Superior temporal gyrus (tissue), 1 donor: ENCODE data around the gene KCNJ5.

Experiments
- DNase-seq: peaks from one replicate; pipeline ENCODE4 v3.0.0-alpha.2; 2016; ENCODE audit errors: extremely low spot score

The KCNJ5 gene

DNA sequence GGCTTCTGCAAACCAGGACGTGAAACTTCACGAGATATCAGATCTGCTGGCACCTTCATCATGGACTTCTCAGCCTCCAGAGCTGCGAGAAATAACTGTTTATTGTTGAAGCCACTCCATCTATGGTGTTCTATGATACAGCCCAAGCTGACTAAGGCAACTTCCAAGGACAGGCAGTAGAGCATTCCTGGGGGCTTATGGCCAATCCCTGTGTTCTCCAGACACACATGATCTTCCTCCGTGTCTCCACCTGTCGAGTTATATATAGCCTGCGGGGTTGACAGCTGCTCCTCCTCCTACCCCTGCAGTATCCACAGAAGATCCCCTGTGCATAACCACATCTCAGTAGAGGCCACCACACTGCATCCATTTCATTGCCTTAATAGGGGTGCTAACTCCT, 40.5 kb downstream of the KCNJ5 start:
- no peak for DNase-seq

DNA sequence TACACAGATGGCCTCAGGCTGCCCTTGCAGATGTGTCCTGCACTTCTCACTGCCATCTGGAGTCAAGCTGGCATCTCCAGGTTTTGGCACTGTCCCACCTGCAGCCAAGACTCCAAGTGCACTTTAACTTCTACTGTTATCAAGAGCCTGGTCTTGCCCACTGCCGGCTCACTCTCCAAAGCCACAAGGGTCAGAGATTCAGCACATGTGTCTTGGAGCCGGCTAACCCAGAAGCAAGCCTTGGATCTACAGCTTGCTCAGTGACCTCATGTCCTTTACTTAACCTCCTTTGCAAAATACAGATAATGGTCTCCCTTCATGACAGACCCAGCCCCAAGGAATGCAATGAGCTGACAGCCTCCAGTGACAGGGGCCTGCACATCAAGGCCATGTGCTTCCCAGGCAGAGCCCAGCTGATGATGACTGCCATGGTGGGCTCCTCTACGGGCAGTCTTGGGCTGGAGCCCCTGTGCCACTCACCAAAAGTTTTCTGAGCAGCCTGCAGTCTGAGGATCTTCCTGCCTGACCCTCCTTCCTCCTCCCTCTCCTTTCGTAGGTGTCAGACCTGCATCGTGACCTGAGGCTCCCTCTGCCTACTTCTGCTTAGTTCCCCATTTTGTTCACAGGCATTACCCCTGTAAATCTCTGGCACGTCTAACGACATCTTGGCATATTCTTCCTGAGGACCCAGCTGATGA, 42.5 kb downstream of the KCNJ5 start:
- no peak for DNase-seq

DNA sequence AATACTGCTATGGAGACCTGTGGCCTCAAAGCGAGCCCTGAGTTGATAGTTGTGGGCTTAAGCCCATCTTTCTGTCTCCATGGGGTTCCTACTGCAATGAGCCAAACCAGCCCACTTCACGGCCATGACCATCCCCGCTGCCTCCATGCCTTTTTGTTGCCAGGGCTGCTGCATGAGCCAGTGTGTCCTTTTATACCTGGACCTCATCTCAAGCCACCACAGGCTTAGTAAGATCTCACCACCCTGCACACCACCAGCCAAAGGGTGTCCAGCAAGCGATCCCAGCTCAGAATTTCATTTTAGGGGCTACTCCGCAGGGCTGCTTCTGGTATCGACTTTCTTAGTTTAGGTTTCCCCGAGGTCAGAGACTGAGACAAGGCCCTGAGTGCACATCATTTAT, 43.2 kb downstream of the KCNJ5 start:
- no peak for DNase-seq

DNA sequence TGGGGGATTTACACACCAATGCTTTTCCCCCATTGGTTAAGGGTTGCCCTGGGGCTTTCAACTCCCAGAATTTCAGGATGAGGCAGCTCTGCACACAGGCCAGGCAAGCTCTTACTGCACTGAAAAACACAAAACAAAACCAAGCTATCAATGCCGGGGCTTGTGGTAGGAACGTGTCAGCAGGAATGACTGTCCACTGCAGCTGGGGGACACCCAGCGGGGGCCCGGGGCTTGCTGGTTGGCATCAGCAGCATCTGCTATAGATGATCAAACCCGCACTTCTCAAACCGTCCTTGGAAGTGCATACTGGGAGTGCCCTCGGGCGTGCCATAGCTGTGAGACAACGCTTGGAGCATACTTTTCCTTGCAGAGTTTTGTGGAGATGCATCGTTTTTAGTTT, 43.8 kb downstream of the KCNJ5 start:
- no peak for DNase-seq

DNA sequence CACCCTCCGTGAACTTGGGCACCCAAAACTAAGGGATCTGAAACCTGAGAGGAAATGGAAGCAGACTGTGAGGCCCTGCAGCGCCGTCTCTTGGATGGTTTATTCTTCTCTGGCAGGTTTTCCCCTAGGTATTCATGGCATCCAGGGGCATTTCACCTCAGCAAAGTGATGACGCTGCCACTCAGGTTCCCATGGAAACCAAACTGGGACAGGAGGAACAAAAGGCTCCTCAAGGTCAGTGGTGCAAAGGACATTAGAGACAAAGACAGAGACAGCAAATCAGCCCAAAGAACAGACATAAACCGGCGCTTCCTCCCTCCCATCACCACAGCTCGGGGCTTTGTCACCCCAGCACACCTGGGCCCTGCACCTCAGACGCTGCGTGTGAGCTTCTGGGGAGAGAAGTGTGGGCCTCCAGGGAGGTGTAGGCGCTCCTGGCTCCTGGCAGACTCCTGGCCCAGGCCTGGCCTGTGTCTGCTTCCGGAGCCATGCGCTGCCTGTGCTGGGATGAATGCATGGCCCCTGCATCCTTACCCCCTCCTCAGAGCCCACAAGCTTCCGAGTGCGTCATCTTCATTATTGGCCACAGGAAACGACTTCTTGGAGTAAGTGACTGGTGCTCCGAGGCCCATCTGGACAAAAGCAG, 45.6 kb downstream of the KCNJ5 start:
- DNase-seq = no peak

DNA sequence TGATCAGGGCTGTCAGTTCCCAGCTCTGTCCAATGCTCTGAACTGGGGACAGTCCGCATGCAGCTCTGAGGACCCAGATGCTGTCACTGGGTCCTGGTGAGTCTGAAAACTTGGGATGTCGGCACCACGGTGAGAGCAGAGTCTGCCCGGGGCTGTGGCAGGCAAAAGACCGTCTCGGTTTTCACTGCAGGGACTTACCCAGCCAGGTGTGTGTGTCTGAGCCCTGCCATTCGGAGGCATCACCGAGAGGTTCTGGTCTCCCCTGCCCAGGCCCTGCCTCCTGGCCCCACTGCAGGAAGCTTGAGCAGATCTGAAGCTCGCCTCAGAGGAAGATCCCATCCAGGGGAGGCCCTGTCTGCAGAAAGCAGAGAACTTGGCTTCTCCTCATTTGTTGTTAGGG, 46.3 kb downstream of the KCNJ5 start:
- DNase-seq = no peak

DNA sequence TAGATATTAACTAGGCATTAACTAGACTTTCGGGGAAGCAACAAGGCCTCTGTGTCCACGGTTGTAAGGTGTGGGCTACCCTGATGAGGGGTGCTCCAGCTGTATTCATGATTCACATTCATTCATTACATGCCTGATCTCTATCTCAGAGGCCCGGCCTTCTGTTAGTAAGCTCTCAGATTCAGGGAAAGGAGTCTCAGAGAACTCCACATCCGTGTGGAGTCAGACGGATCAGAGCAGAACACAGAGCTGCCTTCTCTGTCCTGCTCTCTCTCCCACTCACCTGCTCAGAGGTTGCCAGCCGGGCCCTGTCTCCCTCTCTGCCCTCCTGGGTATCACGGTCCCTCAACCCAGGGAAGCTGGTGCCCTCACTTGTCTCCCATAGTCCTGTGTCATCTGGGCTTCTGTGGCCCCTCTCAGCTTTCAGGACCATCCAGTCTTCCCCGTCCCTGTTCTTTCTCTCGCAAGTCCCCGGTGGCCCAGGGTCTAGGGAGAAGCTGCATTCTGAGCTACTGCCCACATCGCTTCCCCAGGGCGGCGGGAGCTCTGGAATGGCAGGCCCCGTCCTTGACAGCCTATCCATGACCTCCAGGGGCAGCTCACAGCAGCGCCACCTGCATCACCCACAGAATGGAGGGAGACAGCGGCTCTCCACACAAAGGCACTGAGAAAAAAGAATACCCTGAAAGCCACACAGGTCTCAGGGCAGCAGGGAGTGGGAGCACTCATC, 47.2 kb downstream of the KCNJ5 start:
- DNase-seq = no peak

DNA sequence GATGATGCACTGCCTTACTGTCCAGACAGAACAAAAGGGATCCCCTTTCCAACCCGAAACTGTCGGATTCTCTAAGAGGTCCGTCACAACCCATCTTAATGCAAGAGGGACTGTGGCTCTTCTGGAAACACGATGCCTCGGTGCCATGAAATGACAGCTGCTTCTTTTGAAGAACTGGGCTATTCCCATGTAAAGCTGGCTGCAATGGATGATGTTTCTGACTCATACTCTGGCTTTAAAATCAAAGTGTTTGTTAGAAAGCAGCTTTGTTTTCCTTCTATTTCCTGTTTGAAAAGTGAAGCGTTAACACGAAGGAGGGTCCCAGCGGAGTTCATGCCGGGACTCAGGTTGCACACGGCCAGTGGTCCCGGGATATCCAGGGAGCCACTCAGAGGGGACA, 48.4 kb downstream of the KCNJ5 start:
- DNase-seq = no peak

DNA sequence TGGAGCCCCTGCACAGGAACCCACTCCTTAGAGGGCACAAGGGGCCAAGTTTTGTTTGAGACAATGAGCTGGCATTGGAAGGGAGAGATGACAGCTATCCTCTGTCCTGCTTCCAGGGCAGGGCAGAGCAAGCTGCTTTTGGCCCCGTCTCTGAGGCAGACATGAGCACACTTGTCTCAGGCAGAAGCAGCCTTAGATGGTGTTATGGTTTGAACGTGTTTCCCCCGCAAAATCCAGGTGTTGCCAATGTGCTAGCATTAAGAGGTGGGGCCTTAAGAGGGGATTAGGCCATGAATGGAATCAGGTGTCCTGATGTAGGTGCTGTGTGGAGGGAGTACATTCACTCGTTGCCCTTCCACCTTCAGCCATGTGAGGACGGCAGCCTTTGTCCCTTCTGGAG, 49.0 kb downstream of the KCNJ5 start:
- DNase-seq = no peak

DNA sequence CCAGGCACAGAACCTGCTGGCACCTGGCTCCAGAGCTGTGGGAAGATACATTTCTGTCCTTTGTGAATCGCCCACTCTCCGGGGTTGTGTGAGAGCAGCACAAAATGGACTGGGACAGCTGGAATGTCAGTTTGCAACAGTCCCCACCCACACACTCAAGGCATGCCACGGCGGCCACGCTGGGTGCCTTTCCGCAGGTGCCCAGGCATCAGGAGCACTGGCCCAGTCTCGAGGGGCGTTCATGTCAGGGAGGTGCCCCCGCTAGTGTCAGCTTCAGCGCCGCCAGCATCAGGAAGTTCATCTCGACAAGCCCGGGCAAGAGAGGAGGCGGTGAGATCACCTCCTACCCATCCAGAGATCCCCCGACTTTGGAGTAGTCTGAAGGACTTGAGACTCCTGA, 49.4 kb downstream of the KCNJ5 start:
- DNase-seq = no peak

DNA sequence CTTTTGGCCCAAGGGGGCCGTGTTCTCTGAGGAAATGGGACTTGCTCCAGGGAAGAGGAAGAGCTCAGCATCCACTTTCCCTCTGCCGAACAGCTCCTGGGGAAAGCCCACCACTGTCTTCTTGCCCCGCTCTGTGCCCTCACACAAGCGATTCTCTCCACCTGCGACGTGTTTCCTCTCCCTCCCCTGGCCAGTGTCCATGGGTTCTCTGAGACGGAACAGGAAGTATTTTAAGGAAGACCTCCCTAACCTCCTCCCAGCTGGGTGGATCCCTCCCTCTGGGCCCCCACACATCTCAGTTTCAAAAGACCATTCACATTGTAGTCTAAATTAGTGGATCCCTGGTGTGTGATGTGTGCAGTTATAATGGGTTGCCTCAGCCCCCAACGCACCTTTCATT, 50.0 kb downstream of the KCNJ5 start:
- no peak for DNase-seq

DNA sequence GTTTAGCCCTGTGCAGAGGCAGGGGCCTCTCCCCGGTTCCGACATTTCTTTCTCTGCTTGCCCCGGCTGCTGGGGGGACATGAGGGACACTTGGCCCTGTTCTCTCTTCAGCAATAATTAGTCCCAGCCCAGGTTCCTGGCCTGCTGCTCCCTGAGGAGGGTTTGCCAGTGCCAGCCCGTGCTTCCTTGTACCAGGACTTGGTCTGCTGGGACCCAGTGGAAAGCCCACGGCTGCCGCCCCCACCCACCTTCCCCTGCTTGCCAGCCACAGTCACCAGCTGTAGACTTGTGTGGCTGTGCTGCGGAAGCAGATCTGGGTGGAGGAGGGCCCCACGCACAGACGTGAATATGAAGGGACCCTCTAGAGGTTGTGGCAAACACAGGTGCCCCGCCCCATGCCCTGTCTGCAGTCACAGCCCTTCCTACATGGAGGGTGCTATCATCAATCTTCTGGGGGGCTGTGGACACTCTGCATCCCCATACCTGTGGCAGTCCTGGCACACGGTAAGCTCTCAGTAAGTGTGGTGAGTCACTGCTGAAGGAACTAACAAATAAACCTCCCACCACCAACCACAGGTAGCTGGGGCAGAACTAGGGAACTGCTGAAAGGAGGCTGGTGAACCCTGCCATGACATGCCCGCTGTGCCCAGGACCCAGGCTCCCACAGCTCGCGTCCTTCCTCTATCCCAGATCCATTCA, 50.6 kb downstream of the KCNJ5 start:
- no peak for DNase-seq

DNA sequence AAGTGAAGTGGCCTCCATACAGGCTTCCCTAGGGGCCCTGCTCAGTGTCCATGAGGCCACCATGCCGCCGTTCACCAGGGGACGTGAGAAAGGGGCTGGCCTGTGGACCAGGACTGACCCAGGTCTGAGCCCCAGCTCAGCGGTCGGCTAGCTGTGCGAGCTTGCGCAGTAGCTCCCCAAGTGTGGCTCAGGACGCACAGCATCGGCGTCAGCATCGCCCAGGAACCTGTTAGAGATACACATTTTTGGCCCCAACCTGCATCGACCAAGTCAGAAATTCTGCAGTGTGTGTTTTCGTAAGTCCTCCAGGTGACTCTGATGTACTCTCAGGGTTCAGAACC, 51.1 kb downstream of the KCNJ5 start:
- no peak for DNase-seq

DNA sequence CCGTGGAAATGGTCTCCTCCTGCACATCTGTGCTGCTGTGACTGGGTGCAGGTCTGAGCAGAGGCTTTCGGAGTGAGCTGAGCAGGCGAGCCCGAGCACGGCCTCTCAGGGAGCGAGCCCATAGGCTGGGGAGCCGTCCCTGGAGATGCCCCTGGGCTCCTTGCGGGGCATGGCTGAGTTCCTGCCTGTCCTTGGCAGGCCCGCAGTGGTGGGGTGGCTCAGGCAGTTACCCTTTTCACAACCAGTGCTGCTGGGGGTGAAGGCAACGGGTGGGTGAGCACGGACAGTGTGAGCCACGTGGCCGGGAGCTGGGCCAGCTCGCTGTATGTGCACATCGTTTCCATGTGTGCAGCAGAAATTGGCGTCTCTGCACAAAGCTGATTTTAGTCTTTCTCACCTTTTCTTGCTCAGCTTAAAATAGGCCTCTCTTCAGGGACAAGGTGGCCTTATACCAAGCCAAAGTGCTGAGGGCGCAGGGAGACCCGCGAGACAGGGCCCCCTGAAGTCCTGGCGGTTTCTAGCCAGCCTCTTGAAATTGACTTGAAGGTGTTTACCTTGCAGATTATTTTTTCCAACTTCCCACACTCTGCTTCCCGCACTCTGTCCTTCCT, 51.8 kb downstream of the KCNJ5 start, which contains the start of gene TP53AIP1:
TSS of gene TP53AIP1 (minus strand) at position 55 of the 611 bp plus-strand sequence. CDS start 5,053 bp downstream, outside the sequence.
- DNase-seq = no peak

DNA sequence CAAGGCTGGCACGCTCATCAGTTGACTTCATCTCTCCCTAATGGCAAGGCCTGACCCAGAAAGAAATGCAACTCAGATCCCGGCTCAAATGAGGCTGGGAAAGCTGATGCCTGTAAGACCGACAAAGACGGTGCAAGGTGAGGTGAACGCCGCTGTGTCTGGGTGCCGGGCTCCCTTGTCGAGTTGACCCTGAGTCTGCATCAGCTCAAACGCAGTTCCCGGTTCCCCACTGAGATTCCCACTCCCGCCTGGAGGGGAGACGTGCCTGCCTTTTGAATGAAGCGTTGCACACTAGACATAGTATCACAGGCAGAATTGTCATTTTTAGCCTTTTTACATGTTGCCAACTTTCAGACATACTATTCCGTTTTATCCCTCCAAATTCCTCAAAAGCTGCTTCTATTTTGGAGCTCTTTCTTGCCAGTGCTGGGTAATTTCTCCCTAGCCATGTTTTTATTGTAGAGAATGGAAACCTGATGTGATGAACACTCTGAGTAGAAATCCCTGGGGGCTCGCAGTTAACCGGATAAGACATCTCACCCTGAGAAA, 52.3 kb downstream of the KCNJ5 start:
- DNase-seq = no peak

DNA sequence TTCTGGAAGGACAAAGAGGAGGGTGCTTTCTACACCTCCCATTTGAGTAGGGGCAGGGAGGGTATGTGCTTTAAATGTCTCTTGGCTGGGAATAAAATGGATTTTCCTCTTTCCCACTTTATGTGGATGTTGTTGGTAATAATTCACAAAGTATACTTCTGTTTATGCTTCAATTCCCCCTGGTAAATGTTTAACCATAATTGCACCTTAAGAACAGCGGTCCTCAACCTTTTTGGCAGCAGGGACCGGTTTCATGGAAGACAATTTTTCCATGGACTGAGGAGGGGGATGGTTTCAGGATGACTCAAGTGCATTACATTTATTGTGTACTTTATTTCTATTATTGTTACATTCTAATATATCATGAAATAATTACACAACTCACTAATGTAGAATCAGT, 55.5 kb downstream of the KCNJ5 start:
- DNase-seq = no peak

DNA sequence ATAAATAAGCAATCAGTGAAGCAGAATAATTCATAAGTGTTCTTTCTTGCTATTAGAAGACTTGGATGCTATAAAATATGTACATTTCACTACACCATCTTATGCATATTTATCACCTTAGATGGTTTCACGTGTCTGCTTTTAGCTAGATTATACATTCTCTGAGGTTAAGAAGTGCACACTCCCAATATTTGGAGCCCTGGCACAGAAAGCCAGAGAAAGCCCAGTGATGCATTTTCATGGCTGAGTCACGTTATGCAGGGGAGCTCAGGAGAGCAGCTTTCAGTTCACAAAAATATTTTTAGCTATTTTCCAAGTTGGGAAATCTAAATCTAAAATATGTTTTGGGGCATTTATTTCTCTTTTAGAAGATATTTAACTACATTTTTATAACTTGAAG, 56.6 kb downstream of the KCNJ5 start:
- no peak for DNase-seq

DNA sequence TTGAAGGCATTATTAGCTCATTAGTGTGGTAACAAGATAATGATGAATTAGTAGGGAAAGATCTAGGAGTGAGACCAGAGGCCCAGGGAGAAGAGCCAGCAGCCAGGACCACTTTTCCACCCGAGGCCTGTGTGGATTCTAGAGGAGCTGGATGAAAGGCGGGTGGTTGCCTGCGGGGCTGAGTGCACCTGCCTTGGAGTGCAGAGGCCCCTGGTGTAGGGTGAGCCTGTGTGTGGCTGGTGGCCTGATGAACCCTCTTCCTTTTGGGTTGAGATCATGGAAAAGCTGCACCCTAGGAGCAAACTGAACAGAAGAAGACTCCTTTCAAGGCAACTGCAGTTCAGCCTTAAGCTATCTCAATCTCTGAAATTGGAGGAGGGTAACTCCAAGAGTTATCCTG, 57.4 kb downstream of the KCNJ5 start:
- DNase-seq = no peak

DNA sequence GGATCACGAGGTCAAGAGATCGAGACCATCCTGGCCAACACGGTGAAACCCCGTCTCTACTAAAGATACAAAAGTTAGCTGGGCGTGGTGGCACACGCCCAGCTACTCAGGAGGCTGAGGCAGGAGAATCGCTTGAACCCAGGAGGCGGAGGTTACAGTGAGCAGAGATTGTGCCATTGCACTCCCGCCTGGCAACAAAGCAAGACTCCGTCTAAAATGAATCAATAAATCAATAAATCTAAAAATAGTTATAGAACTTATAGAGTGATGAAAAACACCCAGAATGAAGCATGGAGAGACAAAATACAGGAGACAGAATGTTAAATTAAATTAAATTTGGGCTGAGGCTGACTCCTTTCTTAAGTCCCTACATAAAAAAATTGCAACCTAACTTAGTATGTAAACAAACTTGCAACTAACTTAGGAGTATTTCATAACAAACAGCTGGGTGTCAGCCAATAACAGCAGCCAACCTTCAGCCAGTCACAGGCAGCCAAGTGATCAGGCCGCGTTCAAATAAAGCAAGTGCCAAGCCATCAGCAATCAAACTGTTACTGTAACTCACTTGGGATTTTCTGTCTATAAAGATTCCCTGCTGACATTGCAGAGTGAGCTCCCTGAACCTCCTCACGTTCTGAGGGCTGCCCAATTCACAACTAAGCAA, 58.8 kb downstream of the KCNJ5 start:
- DNase-seq = no peak

DNA sequence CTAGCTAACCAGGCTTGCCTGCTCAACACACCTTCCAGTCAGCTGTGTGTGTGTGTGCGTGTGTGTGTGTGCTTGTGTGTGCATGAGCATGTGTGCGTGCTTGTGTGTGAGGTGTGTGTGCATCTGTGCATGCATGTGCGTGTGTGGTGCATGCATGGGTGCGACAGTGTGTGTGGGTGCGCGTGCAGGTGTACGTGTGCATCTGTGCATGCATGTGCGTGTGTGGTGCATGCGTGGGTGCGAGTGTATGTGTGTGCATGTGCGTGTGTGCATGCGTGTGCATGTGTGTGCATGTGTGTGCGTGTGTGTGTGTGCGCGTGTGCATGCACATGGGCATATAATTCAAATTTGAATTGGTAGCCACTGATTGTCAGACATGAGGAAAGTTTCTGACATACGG, 62.0 kb downstream of the KCNJ5 start:
- DNase-seq = no peak

DNA sequence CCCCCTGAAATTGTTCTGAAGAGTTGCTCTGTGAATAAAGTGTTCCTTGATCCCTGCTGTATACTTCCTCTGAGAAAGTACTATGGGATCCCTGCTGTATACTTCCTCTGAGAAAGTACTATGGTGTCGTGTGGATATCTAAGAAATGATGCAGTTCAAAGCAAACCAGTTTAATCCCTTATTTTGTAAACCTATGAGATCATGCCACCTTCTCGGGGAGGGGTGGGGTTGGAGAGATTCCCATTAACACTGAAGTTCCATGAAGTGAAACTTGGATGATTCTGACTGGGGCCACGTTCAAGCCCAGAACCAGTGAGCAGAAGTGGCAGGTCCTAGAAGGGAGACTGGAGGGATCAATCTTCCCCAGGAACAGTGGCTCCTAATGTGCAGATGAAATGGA, 64.5 kb downstream of the KCNJ5 start:
- no peak for DNase-seq
